ENCODE data around the gene JMJD8. TPM values are rescaled to one million over a fixed set of nuclear protein-coding genes. Genes with fewer than 3 reads are reported as not detected.

Gene JMJD8
- total RNA-seq, 1 donor from 2014 or later = 64.5 TPM

GRCh38 chr16:654034-654433 lies 30.1 kb downstream of the JMJD8 start:
- Mint-ChIP-seq H3K4me3 (no peak overlapping the region), H3K27me3 (ENCODE audit: low read depth) (no peaks in the 10 kb centered on the region), H3K27ac (ENCODE audit: unreplicated experiment) (no peak overlapping the region), H3K36me3 (ENCODE audit: low read depth) (no peaks in the 10 kb centered on the region), H3K4me1 (no peaks in the 10 kb centered on the region), H3K9me3 (no peaks in the 10 kb centered on the region)
- no peak for TF ChIP-seq CTCF (conservative IDR thresholded peaks at IDR 0.05)
- DNase-seq (ENCODE audit: low read depth, low spot score) = no peak

- Mint-ChIP-seq H3K27ac (ENCODE audit: unreplicated experiment) (no peak overlapping the region), H3K36me3 (ENCODE audit: low read depth) (no peaks in the 10 kb centered on the region), H3K9me3 (no peaks in the 10 kb centered on the region), H3K4me3 (no peak overlapping the region), H3K27me3 (ENCODE audit: low read depth) (no peaks in the 10 kb centered on the region), H3K4me1 (no peaks in the 10 kb centered on the region)
- DNase-seq (ENCODE audit: low read depth, low spot score) = no peak
- no peak for TF ChIP-seq CTCF (conservative IDR thresholded peaks at IDR 0.05)
Measured at GRCh38 chr16:652454-653305, 31.5 kb downstream of the JMJD8 start.

- Mint-ChIP-seq H3K27me3 (ENCODE audit: low read depth) (no peaks in the 10 kb centered on the region), H3K4me3 (no peak overlapping the region), H3K36me3 (ENCODE audit: low read depth) (no peaks in the 10 kb centered on the region), H3K9me3 (no peaks in the 10 kb centered on the region), H3K27ac (ENCODE audit: unreplicated experiment) (no peak overlapping the region), H3K4me1 (no peaks in the 10 kb centered on the region)
- DNase-seq (ENCODE audit: low read depth, low spot score) = no peak
- no peak for TF ChIP-seq CTCF (conservative IDR thresholded peaks at IDR 0.05)
Measured at GRCh38 chr16:651844-652243, 32.3 kb downstream of the JMJD8 start.

- peak overlapping the region; percentile 74 for H3K4me3 Mint-ChIP-seq
- no peak for TF ChIP-seq CTCF (conservative IDR thresholded peaks at IDR 0.05)
- H3K27me3 Mint-ChIP-seq (ENCODE audit: low read depth) = no peaks in the 10 kb centered on the region
- H3K4me1 Mint-ChIP-seq = no peaks in the 10 kb centered on the region
- H3K9me3 Mint-ChIP-seq = no peaks in the 10 kb centered on the region
- no peak overlapping the region for H3K27ac Mint-ChIP-seq (ENCODE audit: unreplicated experiment)
- DNase-seq (ENCODE audit: low read depth, low spot score) = no peak
- no peaks in the 10 kb centered on the region for H3K36me3 Mint-ChIP-seq (ENCODE audit: low read depth)
Measured at GRCh38 chr16:649631-650030, 34.5 kb downstream of the JMJD8 start.

GRCh38 chr16:648781-649589 lies 35.1 kb downstream of the JMJD8 start, which contains the start of gene WDR90:
WDR90 (plus strand) TSS chr16:649365; CDS start chr16:649417, 52 bp downstream.
- no peak for TF ChIP-seq CTCF (conservative IDR thresholded peaks at IDR 0.05)
- Mint-ChIP-seq H3K4me3 (peak within 1 kb of the TSS; percentile 80), H3K9me3 (no peaks in the 10 kb centered on the region), H3K36me3 (ENCODE audit: low read depth) (no peaks in the 10 kb centered on the region), H3K27me3 (ENCODE audit: low read depth) (no peaks in the 10 kb centered on the region), H3K27ac (ENCODE audit: unreplicated experiment) (peak within 1 kb of the TSS; percentile 50), H3K4me1 (no peaks in the 10 kb centered on the region)
- DNase-seq (ENCODE audit: low read depth, low spot score) = peak; percentile 87

Measured in neural crest cell (in vitro differentiated cells).